Transverse colon (tissue), 4 donors: ENCODE measurements around the gene PTPRJ. TPM values are rescaled to one million over a fixed set of nuclear protein-coding genes. Genes with fewer than 3 reads are reported as not detected.

ENCODE experiments used
- DNase-seq: peaks from one replicate; pipeline ENCODE4 v3.0.0-alpha.2; 2019
- H3K27ac ChIP-seq, 4 donors: fragments of 200-600 bp; sonication (generic); 2 replicates each; pipeline ENCODE4 v1.5.1; 2016 to 2018; ENCODE audit warnings: inconsistent platforms in 4 of 4
- H3K27me3 ChIP-seq: fragments of 200-600 bp; sonication (generic); 2 replicates; pipeline ENCODE4 v1.5.1; 2017; ENCODE audit warnings: inconsistent platforms
- H3K36me3 ChIP-seq, 4 donors: fragments of 200-600 bp; sonication (generic); 2 replicates each; pipeline ENCODE4 v1.5.1; 2017 to 2019; ENCODE audit warnings: inconsistent platforms in 4 of 4
- H3K4me1 ChIP-seq, 4 donors: fragments of 200-600 bp; sonication (generic); 2 replicates each; pipeline ENCODE4 v1.5.1; 2017 to 2020; ENCODE audit warnings: inconsistent platforms in 4 of 4
- H3K4me3 ChIP-seq, 4 donors: fragments of 200-600 bp; sonication (generic); 1 replicate in 1 of 4; 2 replicates in 3 of 4; pipeline versions ENCODE4 v1.5.1 to v1.6.1; 2017 to 2019; ENCODE audit warnings: inconsistent platforms in 4 of 4
- H3K9me3 ChIP-seq, 2 donors: fragments of 200-600 bp; sonication (generic); 2 replicates each; pipeline ENCODE4 v1.5.1; 2017 to 2019; ENCODE audit warnings: inconsistent platforms in 2 of 2
- CTCF ChIP-seq, 5 experiments: fragments of 200-600 bp in 3 of 5; fragments of 450-650 bp in 2 of 5; sonication (generic) in 3 of 5; IDR thresholded peaks; 1 replicate in 2 of 5; 2 replicates in 3 of 5; pipeline ENCODE4 v1.5.1; 2016 to 2017; ENCODE audit warnings: antibody characterized with exemption in 5 of 5, inconsistent platforms in 3 of 5, mild to moderate bottlenecking in 2 of 5, moderate library complexity in 1 of 5
- EP300 ChIP-seq: sonication (generic); formaldehyde crosslinking; IDR thresholded peaks from one replicate; pipeline ENCODE4 v1.6.1; 2017; ENCODE audit warnings: antibody characterized with exemption, low read depth
- POLR2A ChIP-seq: fragments of 450-650 bp; IDR thresholded peaks from one replicate; pipeline ENCODE4 v1.6.1; 2016; ENCODE audit warnings: antibody characterized with exemption, mild to moderate bottlenecking, moderate library complexity
- POLR2AphosphoS5 ChIP-seq, 3 donors: sonication (generic); formaldehyde crosslinking; IDR thresholded peaks; one replicate each; pipeline ENCODE4 v1.6.1; 2016; ENCODE audit warnings: antibody characterized with exemption in 3 of 3
- WGBS, 2 donors: methylation state at CpG; one replicate each; pipeline ENCODE4 v1.1.5; 2018; ENCODE audit warnings: low coverage in 1 of 2; 5-methylcytosine and 5-hydroxymethylcytosine counted together
- in situ Hi-C, 4 donors: fragments of 200-750 bp; cut with MboI; loops; one replicate each; pipeline versions ENCODE4 v1.15.0 to v1.15.1; 2017; ENCODE audit warnings: low sequenced_read_pairs in 3 of 4, low pct_ligation_motif_present in 1 of 4, low pct_unique_long_range_greater_than_20kb in 1 of 4
- intact Hi-C: fragments of 100-400 bp; cut with DNase I; formaldehyde crosslinking; loops from one replicate; pipeline ENCODE4 v1.15.1; 2023; ENCODE audit warnings: low total_unique reads
- total RNA-seq, 4 donors: library from RNA; depleted of rRNA; stranded (reverse); fragments of >200 nt; gene quantifications; one replicate each; pipeline ENCODE4 v1.1.0, GENCODE V29; 2016

Gene PTPRJ
- total RNA-seq, 4 donors from 2014 or later = 25.3 to 40.8 (median 31.7) TPM

- H3K36me3 ChIP-seq = no peaks in the 10 kb centered on the region
- in situ Hi-C loops = no loop called here
- intact Hi-C loops = no loop called here
- no peaks in the 10 kb centered on the region for H3K9me3 ChIP-seq
- TF ChIP-seq POLR2AphosphoS5 (IDR thresholded peaks at IDR 0.05) = no peak
- no peak for TF ChIP-seq CTCF (IDR thresholded peaks at IDR 0.05)
- TF ChIP-seq EP300 = no peak
- no peak overlapping the region for H3K4me3 ChIP-seq
- DNase-seq = no peak
- peaks cover 8 to 59% (median 35%) of the 10 kb centered on the region in 4 donors for H3K4me1 ChIP-seq
- no peaks in the 10 kb centered on the region for H3K27me3 ChIP-seq
- no peak overlapping the region for H3K27ac ChIP-seq
- WGBS, 2 donors = 86 to 100% methylated on average over 2 to 4 of the region's 4 CpGs
These were observed 111.2 kb downstream of the PTPRJ start for GRCh38 chr11:48091426-48092102.

GRCh38 chr11:48093323-48093722 lies 113.0 kb downstream of the PTPRJ start:
- Histone ChIP-seq H3K36me3 (no peaks in the 10 kb centered on the region), H3K9me3 (no peaks in the 10 kb centered on the region), H3K4me3 (no peak overlapping the region), H3K27me3 (no peaks in the 10 kb centered on the region), H3K4me1 (peaks cover 3 to 46% (median 27%) of the 10 kb centered on the region in 4 donors), H3K27ac (peak overlapping the region; percentile 59 to 71 (median 61))
- in situ Hi-C loops = no loop called here
- WGBS, 2 donors = 26 to 40% methylated on average over 4 of the region's 4 CpGs
- DNase-seq = no peak
- intact Hi-C loops = no loop called here
- TF ChIP-seq POLR2A (no peak), EP300 (no peak), POLR2AphosphoS5 (IDR thresholded peaks at IDR 0.05) (no peak), CTCF (IDR thresholded peaks at IDR 0.05) (no peak)

- Histone ChIP-seq H3K4me1 (peaks cover 3 to 39% (median 24%) of the 10 kb centered on the region in 4 donors), H3K9me3 (no peaks in the 10 kb centered on the region), H3K36me3 (no peaks in the 10 kb centered on the region), H3K27me3 (no peaks in the 10 kb centered on the region), H3K27ac (peak overlapping the region; percentile 59 to 71 (median 61)), H3K4me3 (no peak overlapping the region)
- WGBS, 2 donors = 25 to 29% methylated on average over 6 of the region's 6 CpGs
- DNase-seq = no peak
- no peak for TF ChIP-seq POLR2AphosphoS5 (IDR thresholded peaks at IDR 0.05)
- no peak for TF ChIP-seq CTCF (IDR thresholded peaks at IDR 0.05)
- no peak for TF ChIP-seq POLR2A
- no peak for TF ChIP-seq EP300
- in situ Hi-C loops = no loop called here
- intact Hi-C loops = no loop called here
These were observed 113.7 kb downstream of the PTPRJ start for GRCh38 chr11:48093795-48094642.

GRCh38 chr11:48094643-48095339 lies 114.4 kb downstream of the PTPRJ start:
- WGBS, 2 donors = 78 to 85% methylated on average over 7 to 9 of the region's 9 CpGs
- H3K4me3 ChIP-seq = no peak overlapping the region
- no peaks in the 10 kb centered on the region for H3K9me3 ChIP-seq
- H3K4me1 ChIP-seq = peaks cover 3 to 40% (median 24%) of the 10 kb centered on the region in 4 donors
- intact Hi-C loops = no loop called here
- no peaks in the 10 kb centered on the region for H3K36me3 ChIP-seq
- peak overlapping the region; percentile 59 to 71 (median 61) for H3K27ac ChIP-seq
- no peaks in the 10 kb centered on the region for H3K27me3 ChIP-seq
- DNase-seq = no peak
- in situ Hi-C loops = no loop called here
- TF ChIP-seq POLR2A (no peak), EP300 (no peak), POLR2AphosphoS5 (IDR thresholded peaks at IDR 0.05) (no peak), CTCF (IDR thresholded peaks at IDR 0.05) (no peak)
